GM18526 (cell line): ENCODE data around the gene PSMD3.

Source experiments
- POLR2A ChIP-seq: IDR thresholded peaks from 3 replicates; pipeline ENCODE4 v1.6.1; 2011; ENCODE audit not compliant: insufficient read length; ENCODE audit errors: extremely low read depth

Gene PSMD3

GRCh38 chr17:40038882-40039513 lies 58.4 kb downstream of the PSMD3 start:
- no peak for TF ChIP-seq POLR2A

DNA sequence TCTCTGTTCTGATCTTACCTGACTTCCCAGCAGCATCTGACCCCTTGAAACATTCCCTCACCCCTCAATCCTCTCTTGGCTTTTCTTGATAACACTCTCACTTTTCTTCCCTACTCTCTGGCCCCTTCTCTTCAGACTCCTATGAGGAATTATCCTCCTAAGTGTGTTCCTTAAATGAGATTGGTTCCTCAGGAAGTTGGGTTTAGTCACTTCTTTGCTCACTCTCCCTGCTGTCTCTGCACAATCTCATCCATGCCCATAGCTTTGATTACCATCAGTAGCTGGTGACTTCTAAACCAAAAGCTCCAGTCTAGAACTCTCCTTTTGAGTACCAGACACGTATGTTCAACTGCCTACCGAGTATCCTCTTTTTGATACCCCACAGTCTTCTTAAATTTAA lies 60.6 kb downstream of the PSMD3 start:
- TF ChIP-seq POLR2A, result no peak
